Measurements from ENCODE around the gene ZBTB7C. TPM values are rescaled to one million over a fixed set of nuclear protein-coding genes. Genes with fewer than 3 reads are reported as not detected.

The ZBTB7C gene
- total and polyA plus RNA-seq, 10 of the 15 experiments (the other 5 are each of a cell fraction or from before 2014, with no cell fraction given), result under 0.01 to 0.08 (median 0.01) TPM; not detected in 7

DNA sequence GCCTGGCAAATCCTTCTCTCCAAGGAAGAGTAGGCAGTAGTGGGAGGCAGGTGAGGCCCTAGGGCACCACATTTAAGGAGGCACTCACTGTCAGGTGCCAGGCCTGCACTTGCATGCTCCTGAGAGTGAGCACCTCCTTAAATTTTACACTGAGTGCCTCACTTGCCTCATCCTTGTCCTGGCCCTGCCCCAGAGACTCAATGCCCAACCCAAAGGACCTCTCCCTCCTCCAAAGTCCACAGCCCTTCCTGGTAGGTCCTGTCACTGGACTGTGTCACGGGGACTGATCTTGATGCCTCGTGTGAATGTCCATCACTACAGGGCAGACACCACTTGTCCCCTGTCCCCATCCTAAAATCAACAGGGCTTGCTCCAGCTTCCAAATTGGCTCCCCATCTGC, 235.6 kb downstream of the ZBTB7C start:
- intact Hi-C loops (cut with micrococcal nuclease; ENCODE audit: unreplicated experiment) (no loop called here), in situ Hi-C loops (cut with MboI) (no loop called here)
- no peaks in the 10 kb centered on the region for H3K79me2 ChIP-seq (ENCODE audit: control insufficient read depth, insufficient read depth, low read length)
- no peaks in the 10 kb centered on the region; the same call in 1 of the 2 replicates for H3K4me1 ChIP-seq (ENCODE audit: control insufficient read depth, insufficient read depth, low read length)
- no TSS peak for BruUV-seq (replicated peaks)
- peaks cover 0 to 2% of the 10 kb centered on the region in 2 experiments; a peak in 2 of 4 replicates for H3K27me3 ChIP-seq (replicated peaks in 1 of 2; ENCODE audit: control insufficient read depth in 2 of 2, insufficient read depth in 2 of 2, low read length in 1 of 2)
- H4K20me1 ChIP-seq (ENCODE audit: control insufficient read depth, insufficient read depth), result no peaks in the 10 kb centered on the region
- no peak overlapping the region for H3K9ac ChIP-seq (ENCODE audit: control insufficient read depth, insufficient read depth, low read length)
- ChIA-PET SMC1A (ENCODE audit: uncharacterized antibody, unreplicated experiment) (no interaction called here), POLR2A (no interaction called here), CTCF (no interaction called here), RAD21 (ENCODE audit: unreplicated experiment) (no interaction called here)
- FAIRE-seq, result no peak
- 6% methylated on average over 2 of the region's 2 CpGs for whole genome bisulfite sequencing (ENCODE audit: insufficient coverage, insufficient replicate concordance, low lambda C conversion rate, missing lambda C conversion rate)
- H3K9me3 ChIP-seq (replicated peaks; ENCODE audit: control insufficient read depth, insufficient read depth, low read length), result no peaks in the 10 kb centered on the region
- no peaks in the 10 kb centered on the region for H3K36me3 ChIP-seq (ENCODE audit: control insufficient read depth in 2 of 2, insufficient read depth in 2 of 2, low read length in 1 of 2)
- no peak overlapping the region for H3K4me3 ChIP-seq
- no peak overlapping the region for H3K27ac ChIP-seq (ENCODE audit: control insufficient read depth, insufficient read depth)
- DNase-seq (ENCODE audit: low read depth, low spot score), result no peak
- no peak overlapping the region for H2AFZ ChIP-seq (ENCODE audit: control insufficient read depth, low read depth, low read length)
- no peak overlapping the region for H3K4me2 ChIP-seq (ENCODE audit: control insufficient read depth, insufficient read depth)
- TF ChIP-seq BRCA1 (IDR thresholded peaks at IDR 0.05; ENCODE audit: low read depth, low read length) (no peak), KLF5 (IDR thresholded peaks at IDR 0.05; ENCODE audit: partially characterized antibody) (no peak), YBX1 (IDR thresholded peaks at IDR 0.05) (no peak), ZNF592 (IDR thresholded peaks at IDR 0.05) (no peak)
- ATAC-seq, result no peak

Measured in GM12878 (cell line).